Measurements from ENCODE around the gene LLGL1.

Gene LLGL1

DNA sequence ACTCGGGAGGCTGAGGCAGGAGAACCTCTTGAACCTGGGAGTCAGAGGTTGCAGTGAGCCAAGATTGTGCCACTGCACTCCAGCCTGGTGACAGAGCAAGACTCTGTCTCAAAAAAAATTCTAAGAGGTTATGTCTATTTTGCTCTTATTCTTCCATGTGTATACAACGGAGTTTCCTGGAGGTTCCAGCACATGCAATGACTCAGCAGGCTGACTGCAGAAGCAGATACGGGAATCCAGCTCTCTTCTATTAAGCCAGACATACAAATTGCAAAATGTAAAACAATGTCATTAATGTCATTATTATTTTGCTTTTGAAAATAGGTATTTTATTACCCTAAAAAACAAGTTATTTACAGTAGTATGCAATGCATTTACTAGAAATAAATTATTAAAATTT is 53.4 kb downstream of the LLGL1 start:
- DNase-seq, result no peak

- no peak for DNase-seq
Observed at GRCh38 chr17:18280249-18280648, 54.8 kb downstream of the LLGL1 start.

DNA sequence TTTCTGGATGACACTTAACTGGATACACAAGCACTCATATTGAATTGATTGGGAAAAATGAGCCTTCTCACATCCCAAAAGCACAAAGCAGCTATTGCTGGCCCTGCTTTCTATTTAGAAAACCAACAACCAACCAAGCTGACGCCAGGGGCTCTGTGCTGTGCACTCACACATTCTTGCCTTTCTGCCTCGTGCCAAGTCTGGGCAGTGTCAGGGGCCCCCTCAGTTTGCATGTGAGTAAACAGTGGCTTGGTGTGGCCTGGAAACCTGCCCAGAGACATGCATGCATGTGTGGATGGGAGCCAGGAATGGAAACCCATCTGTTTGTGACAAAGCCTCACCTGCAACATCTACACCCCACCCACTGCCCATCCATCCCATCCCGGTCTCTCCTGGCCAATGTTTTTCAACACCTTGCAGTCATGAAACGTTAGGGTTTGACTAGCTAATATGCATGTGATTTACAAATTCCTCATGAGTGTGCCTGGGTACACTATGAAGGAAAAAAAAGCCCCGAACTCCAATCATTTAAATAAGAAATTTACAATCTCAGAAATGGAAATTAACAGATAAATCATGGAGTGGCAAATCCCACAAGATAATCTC is 55.4 kb downstream of the LLGL1 start:
- no peak for DNase-seq

GRCh38 chr17:18281788-18282187 is 56.4 kb downstream of the LLGL1 start:
- DNase-seq, result no peak

DNA sequence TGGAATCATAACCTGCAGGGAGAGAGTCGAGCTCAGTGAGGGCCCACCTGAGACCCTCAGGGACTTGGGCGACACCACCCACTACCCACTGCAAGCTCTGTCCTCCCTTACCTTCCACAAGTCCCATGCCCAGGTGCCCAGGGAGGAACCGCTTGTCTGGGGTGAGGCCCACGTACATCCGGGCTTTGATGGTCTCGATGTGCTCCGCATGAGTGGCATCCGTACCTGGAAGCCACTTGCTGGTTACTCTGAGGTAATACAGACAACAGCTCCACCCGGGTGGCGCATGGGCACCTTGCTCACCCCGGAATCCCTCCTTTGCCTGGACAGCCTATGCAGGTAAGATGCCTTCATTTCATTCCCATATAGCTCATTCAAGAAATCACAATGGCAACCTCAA is 59.9 kb downstream of the LLGL1 start:
- DNase-seq, result no peak

DNA sequence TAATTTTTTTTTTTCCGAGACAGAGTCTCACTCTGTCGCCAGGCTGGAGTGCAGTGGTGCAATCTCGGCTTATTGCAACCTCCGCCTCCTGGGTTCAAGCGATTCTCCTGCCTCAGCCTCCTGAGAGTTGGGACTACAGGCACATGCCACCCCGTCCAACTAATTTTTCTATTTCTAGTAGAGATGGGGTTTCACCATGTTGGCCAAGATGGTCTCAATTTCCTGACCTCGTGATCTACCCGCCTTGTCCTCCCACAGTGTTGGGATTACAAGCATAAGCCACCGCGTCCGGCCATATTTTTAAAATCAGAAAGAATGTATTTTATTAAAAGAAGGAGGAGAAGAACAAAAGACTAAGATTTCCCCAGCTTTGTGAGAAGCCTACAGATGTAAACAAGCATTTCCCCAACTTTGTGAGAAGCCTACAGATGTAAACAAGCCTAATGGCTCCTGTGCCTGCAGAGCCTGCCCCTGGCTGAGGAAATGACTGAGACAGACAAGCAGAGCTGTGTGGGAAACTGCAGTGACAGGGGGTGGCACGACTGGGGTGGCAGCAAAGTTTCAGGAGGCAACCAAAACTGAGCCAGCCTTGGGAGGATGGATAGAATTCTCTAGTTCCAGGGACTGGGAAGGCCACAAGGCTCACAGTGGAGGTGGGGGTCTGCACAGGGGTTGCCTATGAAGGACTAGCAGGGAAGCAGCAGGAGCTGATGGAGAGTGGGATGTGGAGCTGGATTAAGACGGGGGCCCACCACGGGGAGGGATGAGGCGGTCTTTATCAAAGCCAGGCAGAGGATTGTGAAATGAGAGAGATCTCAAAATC is 66.5 kb downstream of the LLGL1 start:
- DNase-seq, result no peak
